ENCODE results near the gene PEAR1. TPM values are rescaled to one million over a fixed set of nuclear protein-coding genes. Genes with fewer than 3 reads are reported as not detected.

Gene PEAR1
- total and polyA plus RNA-seq, 2 of the 8 experiments (the other 6 are each of a cell fraction or from before 2014, with no cell fraction given) = 0.63 to 0.71 TPM

GRCh38 chr1:156914440-156914856 lies 20.9 kb downstream of the PEAR1 start:
- ChIA-PET POLR2A (ENCODE audit: partially characterized antibody) (interaction anchor here (0.8 to 1.2 kb wide), 3 partner anchors 10 to 119 kb away, joined by 3 read pairs; no protein-coding TSS in a partner anchor), CTCF (ENCODE audit: partially characterized antibody) (interaction anchor here (0.8 to 2.5 kb wide), 9 partner anchors 10 to 199 kb away, joined by 3 to 21 read pairs (median 7); no protein-coding TSS in a partner anchor)
- no peak for TF ChIP-seq FOSL1 (IDR thresholded peaks at IDR 0.05; ENCODE audit: insufficient read depth, low read depth, low read length)
- TF ChIP-seq JUN (IDR thresholded peaks at IDR 0.05; ENCODE audit: low read depth, low read length) = no peak
- TF ChIP-seq BACH1 (IDR thresholded peaks at IDR 0.05; ENCODE audit: low read length) = no peak
- TF ChIP-seq TBP (IDR thresholded peaks at IDR 0.05; ENCODE audit: low read depth, low read length) = no peak
- TF ChIP-seq ZNF274 (IDR thresholded peaks at IDR 0.05; ENCODE audit: borderline replicate concordance, extremely low read depth, low read length) = no peak
- no peak for TF ChIP-seq RNF2 (IDR thresholded peaks at IDR 0.05; ENCODE audit: borderline replicate concordance, low read depth, low read length, missing control alignments, poor library complexity, severe bottlenecking)
- no peak for TF ChIP-seq YY1 (IDR thresholded peaks at IDR 0.05; ENCODE audit: low read depth, low read length)
- TF ChIP-seq EP300 (IDR thresholded peaks at IDR 0.05; ENCODE audit: borderline replicate concordance in 1 of 2, low read depth in 2 of 2, low read length in 2 of 2) = no peak
- TF ChIP-seq KDM4A (IDR thresholded peaks at IDR 0.05; ENCODE audit: low read depth, low read length, severe bottlenecking) = no peak
- TF ChIP-seq GTF2F1 (IDR thresholded peaks at IDR 0.05; ENCODE audit: borderline replicate concordance, low read depth, low read length) = no peak
- no peak for TF ChIP-seq ASH2L (IDR thresholded peaks at IDR 0.05; ENCODE audit: low read length)
- TF ChIP-seq SIN3A (conservative IDR thresholded peaks at IDR 0.05 in 1 of 2, IDR thresholded peaks at IDR 0.05 in 1 of 2; ENCODE audit: low read depth in 1 of 2, low read length in 2 of 2) = no peak
- TF ChIP-seq SAP30 (IDR thresholded peaks at IDR 0.05; ENCODE audit: insufficient read depth, insufficient replicate concordance, low read length) = no peak

More at GRCh38 chr1:156914440-156914856, 20.9 kb downstream of the PEAR1 start:
- no peaks in the 10 kb centered on the region for H3K79me2 ChIP-seq (ENCODE audit: control insufficient read depth in 1 of 2, insufficient read depth in 2 of 2, low read length in 2 of 2)
- WGBS, 2 experiments (ENCODE audit: extremely low coverage in 1 of 2, insufficient coverage in 1 of 2, insufficient read length in 1 of 2, insufficient replicate concordance in 2 of 2, low coverage in 1 of 2, low lambda C conversion rate in 2 of 2, missing lambda C conversion rate in 1 of 2) = 88% methylated on average over 7 of the region's 9 CpGs; no CpG with 5 or more reads in 1 of the 2 experiments
- no peak overlapping the region for H2BK15ac ChIP-seq (ENCODE audit: low read length)
- no peak overlapping the region for H2BK5ac ChIP-seq (ENCODE audit: low read depth, low read length)
- H2BK120ac ChIP-seq (replicated peaks; ENCODE audit: low read depth, low read length) = no peak overlapping the region
- no peak overlapping the region for H2BK20ac ChIP-seq (ENCODE audit: low read length)
- no peak for DNase-seq (ENCODE audit: low read depth in 1 of 2, low spot score in 2 of 2)
- H3K27me3 ChIP-seq (replicated peaks in 1 of 4; ENCODE audit: control insufficient read depth in 3 of 4, extremely low read depth in 1 of 4, insufficient read depth in 3 of 4, low read length in 3 of 4) = peaks cover 0 to 28% (median 16%) of the 10 kb centered on the region in 4 experiments; a peak in 6 of 7 replicates
- H3K36me3 ChIP-seq (ENCODE audit: control insufficient read depth in 2 of 4, insufficient read depth in 4 of 4, low read length in 3 of 4) = no peaks in the 10 kb centered on the region
- no peak overlapping the region for H3K4me3 ChIP-seq (ENCODE audit: extremely low read depth in 1 of 4, insufficient read depth in 2 of 4, low read depth in 3 of 4, low read length in 4 of 4)
- H2AK5ac ChIP-seq (ENCODE audit: low read depth, low read length) = no peak overlapping the region
- no peak overlapping the region for H3K18ac ChIP-seq (ENCODE audit: extremely low read depth, low read length)
- H4K20me1 ChIP-seq (replicated peaks in 1 of 2; ENCODE audit: control insufficient read depth in 1 of 2, insufficient read depth in 2 of 2, low read length in 2 of 2) = peaks cover 0 to 4% of the 10 kb centered on the region in 2 experiments
- no peak overlapping the region for H2AFZ ChIP-seq (ENCODE audit: low read length)
- no peak overlapping the region for H3K14ac ChIP-seq (ENCODE audit: insufficient read length)
- peaks cover 2 to 12% (median 10%) of the 10 kb centered on the region in 4 experiments for H3K4me1 ChIP-seq (replicated peaks in 1 of 4; ENCODE audit: control insufficient read depth in 3 of 4, insufficient read depth in 4 of 4, low read length in 3 of 4)
- H4K91ac ChIP-seq (replicated peaks; ENCODE audit: insufficient read length, low read length) = no peak overlapping the region
- H3K23me2 ChIP-seq (ENCODE audit: low read depth, low read length) = peaks cover 3% of the 10 kb centered on the region; the same call in 1 of the 2 replicates
- no peaks in the 10 kb centered on the region for H3K9me3 ChIP-seq (ENCODE audit: insufficient read depth in 2 of 2, low read depth in 1 of 2, low read length in 1 of 2)
- no peak overlapping the region for H3K23ac ChIP-seq (ENCODE audit: insufficient read length)
- H3K9ac ChIP-seq (replicated peaks in 1 of 4; ENCODE audit: extremely low read depth in 1 of 4, low read depth in 3 of 4, low read length in 3 of 4) = no peak overlapping the region
- H3K56ac ChIP-seq (replicated peaks; ENCODE audit: insufficient read length, low read depth, low read length) = no peak overlapping the region
- no peak overlapping the region for H3K4ac ChIP-seq (replicated peaks; ENCODE audit: insufficient read length, low read depth, low read length)
- FAIRE-seq = no peak
- no peak overlapping the region for H3K27ac ChIP-seq (ENCODE audit: low read depth, low read length)
- no peak overlapping the region for H4K5ac ChIP-seq (ENCODE audit: insufficient read length, low read depth, low read length)
- no peak overlapping the region for H2BK12ac ChIP-seq (ENCODE audit: low read depth, low read length)
- H3K79me1 ChIP-seq (ENCODE audit: low read depth, low read length) = no peaks in the 10 kb centered on the region
- H3K4me2 ChIP-seq (ENCODE audit: insufficient read depth in 1 of 2, low read depth in 2 of 2, low read length in 2 of 2) = no peak overlapping the region
- no peak overlapping the region for H4K8ac ChIP-seq (ENCODE audit: extremely low read depth, insufficient read depth, low read length)
